Activated CD4-positive, alpha-beta T cell treated with anti-CD3 and anti-CD28 coated beads, Interleukin-2, amount 50 U/mL, for 16 hours (primary cell): ENCODE measurements around the gene BCL2.

Experiments
- DNase-seq: peaks from one replicate; pipeline ENCODE4 v3.0.0-alpha.2; 2020

Gene BCL2

GRCh38 chr18:63074981-63075404 is 244.6 kb downstream of the BCL2 start:
- peak; percentile 62 for DNase-seq

GRCh38 chr18:63073481-63073880 is 246.1 kb downstream of the BCL2 start:
- peak; percentile 30 for DNase-seq
